ENCODE measurements around the gene TEAD3.

TEAD3 gene

DNA sequence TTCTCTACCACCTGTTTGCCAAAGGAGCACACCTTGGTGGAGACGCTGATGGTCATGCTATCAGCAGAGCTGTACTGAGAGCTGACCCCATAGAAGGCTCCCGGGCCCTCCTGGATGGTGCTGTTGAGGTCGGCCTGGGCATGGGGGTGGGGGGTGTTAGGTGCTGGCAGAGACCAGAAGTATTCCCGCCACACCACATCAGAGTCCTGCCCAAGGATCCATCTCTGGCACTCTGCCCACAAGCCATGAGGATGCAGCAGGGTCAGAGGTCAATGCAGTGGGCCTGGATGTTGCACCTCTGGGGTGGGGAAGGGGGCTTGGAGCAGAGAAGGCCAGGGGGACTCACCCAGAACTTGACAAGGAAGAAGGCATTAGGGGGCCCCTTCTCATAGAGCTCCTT is 21.3 kb downstream of the TEAD3 start:
- no peak for DNase-seq (ENCODE audit: low read depth in 2 of 2)

DNA sequence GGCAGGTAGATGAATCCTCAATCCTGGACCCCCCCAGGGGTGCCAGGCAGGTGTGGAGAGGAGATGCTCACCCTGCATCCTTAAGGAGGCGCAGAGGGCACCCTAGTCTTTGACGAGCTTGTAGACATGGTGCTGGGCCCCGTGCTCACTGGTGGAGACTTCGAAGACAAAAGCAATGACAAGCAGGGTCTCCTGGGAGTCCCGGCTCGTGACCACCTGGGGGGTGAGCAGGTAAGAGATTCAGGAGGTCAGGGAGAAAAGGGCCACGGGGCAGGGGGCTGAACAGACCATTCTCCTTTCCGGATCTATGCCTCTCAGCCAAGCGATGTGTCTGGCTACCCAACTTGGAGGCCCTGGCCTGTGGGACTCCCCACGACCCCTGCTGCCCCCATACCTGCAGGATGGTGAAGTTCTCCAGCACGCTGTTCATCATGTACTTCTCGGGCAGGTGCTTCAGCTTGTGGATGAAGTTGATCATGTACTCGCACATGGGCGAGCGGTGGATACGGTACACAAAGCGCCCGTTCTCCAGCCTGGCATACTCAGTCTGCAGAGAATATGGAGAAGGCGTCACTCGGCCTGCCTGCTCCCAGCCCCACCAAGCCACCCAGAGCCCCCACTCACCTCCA is 21.8 kb downstream of the TEAD3 start:
- no peak for DNase-seq (ENCODE audit: low read depth in 2 of 2)

DNA sequence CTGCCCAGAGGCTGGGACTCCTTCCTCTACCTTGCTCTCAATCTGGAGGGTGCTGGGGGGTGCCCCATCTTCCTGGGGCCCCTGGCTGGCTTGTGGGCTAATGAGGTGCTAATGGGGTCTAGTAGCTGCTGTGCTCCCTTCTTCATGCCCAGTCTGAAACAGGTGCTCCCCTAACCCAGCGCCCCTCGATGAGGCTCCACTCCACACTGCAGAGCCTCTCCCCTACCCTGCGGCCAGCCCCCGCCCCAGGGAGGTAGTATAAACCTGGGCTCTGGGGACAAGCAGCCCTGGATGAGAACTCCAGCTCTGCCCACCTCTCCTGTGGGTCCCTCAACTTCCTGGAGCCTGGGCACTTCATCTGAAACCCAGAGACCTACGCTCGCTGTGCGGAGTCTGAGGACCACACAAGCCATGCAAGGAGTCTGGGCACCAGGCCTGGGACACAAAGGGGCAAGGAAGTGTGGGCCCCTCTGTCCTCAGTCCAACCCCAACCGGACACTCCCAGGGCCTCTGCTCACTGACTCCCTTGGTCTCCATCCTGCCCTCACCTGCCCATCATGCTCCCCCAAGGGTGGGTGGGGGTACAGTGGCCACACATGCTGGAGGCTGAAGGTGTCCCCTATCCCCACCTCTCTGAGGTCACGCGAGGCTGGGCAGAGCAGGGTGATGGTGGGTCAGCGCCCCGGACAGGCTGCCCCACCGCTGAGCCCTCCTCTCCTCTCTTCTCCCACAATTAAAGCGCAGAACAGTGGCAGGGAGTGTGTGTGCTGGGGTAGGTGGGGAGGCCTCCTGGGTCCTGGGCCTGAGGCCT is 22.5 kb downstream of the TEAD3 start:
- DNase-seq (ENCODE audit: low read depth in 2 of 2): no peak

DNA sequence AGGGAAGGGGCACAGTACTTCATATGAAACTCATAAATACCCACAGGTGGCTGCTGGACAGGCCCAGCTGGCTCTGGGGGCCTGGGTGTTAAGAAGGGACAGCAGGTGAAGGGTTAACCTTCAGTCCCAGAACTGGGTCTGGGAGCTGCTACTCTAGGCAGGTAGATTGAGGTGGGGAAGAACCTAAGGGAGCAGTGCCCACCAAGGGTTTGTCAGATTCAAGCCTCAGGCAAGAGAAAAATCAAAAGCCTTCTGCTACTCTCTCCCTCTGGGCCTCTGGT is 23.1 kb downstream of the TEAD3 start:
- no peak for DNase-seq (ENCODE audit: low read depth in 2 of 2)

DNA sequence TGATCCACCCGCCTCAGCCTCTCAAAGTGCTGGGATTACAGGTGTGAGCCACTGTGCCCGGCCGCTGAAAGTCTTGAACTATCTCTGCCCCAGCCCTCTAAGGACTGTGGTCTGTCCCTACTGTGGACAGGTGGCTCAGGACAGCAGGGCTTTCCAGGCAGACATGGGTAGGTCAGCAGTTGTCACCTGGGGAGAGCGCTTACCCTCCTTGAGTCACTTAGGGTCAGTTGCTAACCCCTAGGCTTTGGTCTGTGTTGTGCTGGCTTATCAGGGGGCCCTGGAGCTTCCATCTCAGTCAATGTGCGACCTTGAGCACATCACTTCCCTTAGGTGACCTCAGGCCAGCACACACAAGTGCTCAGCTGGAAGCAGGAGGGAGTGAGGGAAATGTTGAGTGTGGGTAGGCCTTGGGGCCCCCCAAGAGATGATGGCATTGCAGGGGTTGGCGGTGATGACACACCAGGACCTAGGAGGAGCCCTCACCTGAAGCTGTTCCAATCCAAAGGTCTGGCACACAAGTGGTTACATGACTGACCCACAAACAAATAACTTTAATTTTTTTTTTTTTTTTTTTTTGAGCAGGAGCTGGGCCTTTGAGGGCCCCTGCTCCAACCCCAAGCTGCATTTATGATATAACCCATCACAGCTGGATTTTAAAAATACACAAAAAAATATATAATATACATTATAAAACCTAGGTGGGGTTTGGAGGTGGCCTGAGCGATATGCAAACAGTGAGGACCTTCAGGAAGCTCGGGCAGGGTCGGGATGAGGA is 23.6 kb downstream of the TEAD3 start:
- DNase-seq (ENCODE audit: low read depth in 2 of 2): no peak

DNA sequence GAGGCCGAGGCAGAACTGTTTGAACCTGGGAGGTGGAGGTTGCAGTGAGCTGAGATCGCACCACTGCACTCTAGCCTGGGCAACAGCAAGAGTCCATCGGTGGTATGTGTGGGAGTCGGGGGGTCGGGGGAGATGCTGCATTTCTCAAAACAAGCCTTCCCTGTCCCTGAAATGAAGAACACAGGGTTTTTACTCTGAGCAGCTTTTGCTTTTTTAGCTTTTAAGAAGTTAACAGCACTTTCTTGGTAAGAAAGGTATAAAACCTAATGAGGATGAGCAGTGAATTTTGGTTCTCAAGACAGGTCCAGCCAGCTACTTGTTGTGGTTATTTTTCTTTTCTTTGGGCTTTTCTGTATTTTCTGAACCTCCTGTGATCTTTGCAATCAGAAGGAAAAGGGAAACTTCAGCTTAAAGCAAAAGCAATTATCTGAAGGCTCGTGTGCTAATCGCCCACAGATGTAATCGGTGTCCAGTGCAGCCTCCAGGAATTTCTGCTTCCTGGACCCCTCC is 25.0 kb downstream of the TEAD3 start:
- DNase-seq (ENCODE audit: low read depth in 2 of 2): no peak

DNA sequence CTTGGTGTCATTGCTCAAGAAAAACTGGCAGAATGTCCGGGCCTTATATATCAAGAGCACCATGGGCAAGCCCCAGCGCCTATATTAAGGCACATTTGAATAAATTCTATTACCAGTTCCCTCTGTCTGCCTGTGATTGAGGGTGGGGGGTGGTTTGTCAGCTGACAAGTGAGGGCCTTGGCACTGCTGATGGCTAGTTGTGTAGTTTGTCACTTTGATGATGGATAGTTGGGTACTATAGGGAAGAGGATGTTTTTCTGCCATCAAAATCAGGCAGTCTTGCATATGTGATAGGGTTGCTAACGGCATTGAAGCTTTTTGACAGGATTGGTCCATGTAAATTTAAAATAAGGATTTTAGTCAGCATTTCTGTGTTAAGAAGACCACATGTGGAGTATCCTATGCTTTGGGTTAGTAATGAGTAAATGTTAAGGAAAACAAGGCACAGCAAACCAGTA is 26.2 kb downstream of the TEAD3 start:
- DNase-seq (ENCODE audit: low read depth in 2 of 2): no peak

DNA sequence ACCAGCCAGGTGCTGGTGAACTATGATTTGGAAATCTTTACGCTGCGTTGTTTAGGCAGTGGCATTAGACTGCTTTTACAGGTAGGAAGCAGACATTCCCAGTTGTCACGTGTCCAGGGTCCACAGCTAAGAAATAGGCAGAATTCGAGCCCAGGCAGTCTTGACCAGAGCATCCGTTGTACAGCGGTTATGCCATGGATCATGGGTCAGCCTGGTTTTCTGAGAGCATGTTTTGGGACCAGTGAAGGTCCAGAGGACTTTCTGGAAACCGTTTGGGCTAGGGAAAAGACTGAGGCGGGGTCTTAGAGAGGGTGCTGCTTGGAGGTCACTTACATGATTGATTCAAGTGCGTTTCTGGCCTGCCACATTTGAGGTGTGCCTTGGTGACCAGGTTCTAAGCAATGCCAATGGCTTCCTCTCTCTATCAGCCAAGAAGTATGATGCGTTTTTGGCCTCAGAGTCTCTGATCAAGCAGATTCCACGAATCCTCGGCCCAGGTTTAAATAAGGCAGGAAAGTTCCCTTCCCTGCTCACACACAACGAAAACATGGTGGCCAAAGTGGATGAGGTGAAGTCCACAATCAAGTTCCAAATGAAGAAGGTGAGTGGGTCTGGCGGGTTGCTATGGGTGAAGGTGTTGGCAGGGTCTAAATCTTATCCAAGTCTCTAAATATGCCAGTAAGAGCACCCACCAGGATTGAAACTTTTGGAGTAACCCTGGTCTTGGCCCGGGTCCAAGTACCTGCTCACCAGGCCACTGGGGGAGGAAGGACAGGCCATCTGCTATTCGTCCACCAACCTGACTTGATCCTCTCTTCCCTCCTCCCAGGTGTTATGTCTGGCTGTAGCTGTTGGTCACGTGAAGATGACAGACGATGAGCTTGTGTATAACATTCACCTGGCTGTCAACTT is 26.9 kb downstream of the TEAD3 start:
- DNase-seq (ENCODE audit: low read depth in 2 of 2): no peak

DNA sequence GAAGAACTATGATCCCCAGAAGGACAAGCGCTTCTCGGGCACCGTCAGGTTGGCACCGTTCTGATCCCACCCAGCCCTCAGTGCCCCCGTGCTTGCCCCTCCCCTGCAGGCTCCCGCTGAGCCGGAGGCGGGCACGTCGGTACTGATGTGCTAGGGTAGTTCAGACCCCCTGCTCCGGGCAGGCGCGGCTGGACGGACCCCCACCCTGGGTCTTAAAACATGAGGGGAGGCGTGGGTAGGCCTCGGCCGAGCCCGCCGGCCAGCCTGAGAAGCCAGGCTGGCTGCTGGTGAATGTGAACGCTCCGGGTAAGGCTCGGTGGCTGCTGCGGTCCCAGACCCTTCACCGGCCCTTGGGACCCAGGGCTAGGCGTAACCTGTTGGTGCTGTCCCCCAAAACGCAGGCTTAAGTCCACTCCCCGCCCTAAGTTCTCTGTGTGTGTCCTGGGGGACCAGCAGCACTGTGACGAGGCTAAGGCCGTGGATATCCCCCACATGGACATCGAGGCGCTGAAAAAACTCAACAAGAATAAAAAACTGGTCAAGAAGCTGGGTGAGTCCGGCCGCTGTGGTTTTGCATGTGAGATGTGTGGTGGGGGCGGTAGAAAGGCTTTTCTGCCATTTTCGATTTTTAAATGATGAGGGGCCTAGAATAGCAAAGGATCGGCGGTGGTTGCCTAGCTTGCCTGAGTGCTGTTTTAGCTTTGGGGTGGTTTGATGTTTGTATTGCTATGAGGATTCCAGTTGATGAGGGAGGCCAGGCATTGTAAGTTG is 27.7 kb downstream of the TEAD3 start:
- DNase-seq (ENCODE audit: low read depth in 2 of 2): no peak

DNA sequence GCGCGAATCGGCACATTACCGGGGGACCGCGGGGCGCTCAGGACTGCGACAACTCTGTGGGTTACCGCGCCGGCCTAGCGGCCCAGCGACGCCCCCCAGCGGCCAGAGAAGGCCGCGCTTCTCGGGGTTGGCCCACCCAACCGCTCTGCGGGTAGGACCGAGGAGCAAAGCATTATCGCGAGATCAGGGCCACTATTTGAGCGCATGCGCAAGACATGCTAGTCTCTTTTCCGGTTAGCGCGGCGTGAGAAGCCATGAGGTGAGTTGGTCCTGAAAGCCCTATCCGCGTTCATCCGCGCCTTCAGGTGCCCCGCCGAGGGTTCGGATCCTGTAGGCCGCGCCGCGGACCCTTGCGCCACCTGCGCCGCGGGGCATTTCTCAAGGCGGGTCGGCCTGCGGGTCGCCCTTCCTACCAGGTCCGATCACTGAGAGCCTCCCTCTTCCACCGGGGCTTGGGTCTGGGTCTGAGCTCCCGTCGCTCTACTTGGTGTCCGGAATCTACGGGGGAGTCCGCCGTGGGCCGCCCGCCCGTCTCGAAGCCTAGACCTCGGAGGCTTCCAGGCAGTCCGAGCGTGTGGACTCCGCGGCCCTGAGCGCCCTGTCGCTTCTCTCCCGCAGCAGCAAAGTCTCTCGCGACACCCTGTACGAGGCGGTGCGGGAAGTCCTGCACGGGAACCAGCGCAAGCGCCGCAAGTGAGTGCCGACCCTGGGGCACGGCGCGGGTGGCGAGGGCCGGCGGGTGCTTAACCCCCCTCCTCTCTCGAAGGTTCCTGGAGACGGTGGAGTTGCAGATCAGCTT is 28.5 kb downstream of the TEAD3 start, which contains the start of gene RPL10A:
Gene RPL10A (plus strand): TSS at position 221 of the 799 bp plus-strand sequence. CDS start 34 bp downstream, at position 255.
- peak; percentile 93 to 95 for DNase-seq (ENCODE audit: low read depth in 2 of 2)

DNA sequence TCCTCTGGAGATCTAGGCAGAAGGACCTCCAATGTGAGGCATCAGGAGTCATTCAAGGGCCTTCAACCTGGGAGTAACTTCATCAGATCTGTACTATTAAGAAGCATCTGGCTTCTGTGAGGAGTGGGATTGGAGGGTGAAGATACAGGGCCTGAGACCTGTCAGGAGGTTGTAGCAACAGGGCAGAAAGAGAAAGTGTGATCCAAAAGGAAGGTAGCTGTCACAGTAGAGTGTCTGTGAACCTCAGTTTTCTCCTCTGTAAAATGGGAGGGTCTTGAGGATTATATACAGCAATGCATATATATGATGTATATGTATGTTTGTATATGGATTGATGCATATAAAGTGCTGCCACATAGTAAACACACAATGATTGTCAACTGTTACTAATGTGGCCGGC is 31.2 kb downstream of the TEAD3 start:
- DNase-seq (ENCODE audit: low read depth in 2 of 2): no peak

DNA sequence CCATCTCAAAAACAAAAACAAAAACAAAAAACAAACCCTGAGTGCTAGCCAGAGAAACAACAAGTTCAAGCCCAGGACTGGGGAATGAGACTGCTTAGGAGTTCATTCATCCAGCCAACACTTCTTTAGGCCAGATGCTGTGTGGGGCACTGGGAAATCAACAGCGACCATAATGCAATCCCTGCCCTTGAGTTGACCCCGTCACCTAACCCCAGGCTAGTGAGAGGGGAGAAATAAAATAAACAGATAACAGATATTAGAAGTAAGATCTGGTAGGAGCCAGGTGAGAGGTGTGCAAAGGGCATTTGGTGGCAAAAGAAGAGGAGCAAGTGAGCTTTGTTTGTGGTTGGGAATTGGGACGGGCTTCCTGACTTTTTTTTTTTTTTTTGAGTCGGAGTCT is 33.6 kb downstream of the TEAD3 start:
- no peak for DNase-seq (ENCODE audit: low read depth in 2 of 2)

DNA sequence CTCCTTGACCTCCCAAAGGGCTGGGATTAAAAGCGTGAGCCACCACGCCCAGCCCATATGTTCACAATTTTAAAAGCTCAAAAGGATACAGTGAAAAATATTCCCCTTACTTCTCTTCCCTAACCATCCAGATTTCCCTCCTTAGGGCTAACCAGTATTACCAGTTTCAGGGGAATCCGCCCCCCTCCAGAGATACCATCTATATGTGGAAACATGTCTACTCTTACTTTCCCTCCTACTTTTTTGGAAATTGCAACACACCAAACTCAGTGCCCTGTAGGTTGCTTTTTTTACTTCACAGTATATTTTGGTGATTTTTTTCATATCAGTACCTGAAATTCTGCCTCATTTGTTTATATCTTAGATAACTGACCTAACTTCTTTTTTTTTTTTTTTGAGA is 35.6 kb downstream of the TEAD3 start:
- no peak for DNase-seq (ENCODE audit: low read depth in 2 of 2)

DNA sequence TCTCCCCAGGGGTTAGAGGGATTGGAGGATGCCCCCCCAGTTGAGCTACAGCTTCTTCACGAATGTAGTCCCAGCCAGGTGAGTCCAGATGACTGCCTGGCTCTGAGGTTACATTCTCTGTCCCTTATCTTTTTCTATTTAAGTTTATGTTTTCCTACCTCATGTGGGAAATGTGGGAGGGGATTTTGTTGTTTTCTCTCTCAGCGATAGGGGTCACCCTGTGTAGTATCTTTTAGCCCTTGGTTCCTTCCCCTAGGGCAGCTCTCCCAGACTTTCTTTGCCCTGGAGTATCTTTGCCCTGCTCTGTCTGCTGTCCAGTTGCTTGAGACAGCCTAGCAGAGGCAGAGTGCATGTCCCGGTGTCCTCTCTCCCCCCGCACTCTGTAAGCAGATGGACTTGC is 39.0 kb downstream of the TEAD3 start:
- no peak for DNase-seq (ENCODE audit: low read depth in 2 of 2)

DNA sequence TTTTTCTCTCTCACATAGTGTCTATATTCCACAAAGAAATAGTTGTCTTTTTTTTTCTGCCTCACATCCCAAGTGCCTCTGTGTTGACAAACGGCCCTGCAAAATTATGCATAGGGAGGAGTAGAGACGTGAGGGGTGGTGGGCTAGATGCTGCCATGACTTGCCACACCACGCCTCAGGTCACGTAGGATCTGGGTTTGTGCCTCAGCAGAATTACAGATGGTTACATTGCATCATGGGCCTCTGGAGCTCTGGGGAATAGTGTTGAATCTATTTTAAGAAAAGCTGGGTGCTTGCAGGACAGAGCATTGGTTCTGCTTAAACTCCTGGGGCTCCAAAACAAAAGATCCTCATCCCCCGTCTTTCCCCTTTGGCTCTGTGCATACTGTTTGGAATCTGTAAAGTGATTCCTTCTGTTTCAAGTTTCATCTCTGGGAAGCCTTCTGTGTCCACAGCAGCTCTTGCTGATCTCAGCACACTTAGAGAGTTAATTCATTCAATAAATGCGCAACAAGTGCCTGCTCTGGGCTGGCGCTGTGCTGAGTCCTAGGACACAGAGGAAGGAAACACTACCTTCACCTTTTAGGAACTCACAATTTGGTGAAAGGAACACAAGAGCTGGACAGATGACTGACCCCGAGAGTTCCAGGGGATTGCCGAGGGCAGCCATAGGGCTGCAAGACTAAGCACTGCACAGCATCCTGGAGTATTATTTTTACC is 42.3 kb downstream of the TEAD3 start:
- DNase-seq (ENCODE audit: low read depth in 2 of 2): no peak

DNA sequence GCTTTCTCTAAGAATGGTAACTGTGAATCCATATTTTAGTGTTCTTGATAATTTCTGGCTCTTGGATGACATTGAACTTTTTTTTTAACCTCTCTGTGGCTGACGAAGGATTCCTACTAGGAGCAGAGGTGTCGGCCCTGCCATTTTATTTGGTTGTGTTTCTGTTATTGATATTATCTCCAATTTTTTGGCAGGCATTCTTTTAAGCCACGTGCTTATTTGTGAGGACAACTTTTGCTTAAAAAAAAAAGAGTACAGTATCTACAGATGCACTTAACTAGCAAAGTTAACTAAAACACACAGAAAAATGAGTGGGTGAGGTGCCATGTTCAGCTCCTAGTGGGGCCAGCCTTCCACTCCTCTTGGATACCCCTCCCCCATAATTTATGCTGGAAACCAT is 43.6 kb downstream of the TEAD3 start:
- no peak for DNase-seq (ENCODE audit: low read depth in 2 of 2)

DNA sequence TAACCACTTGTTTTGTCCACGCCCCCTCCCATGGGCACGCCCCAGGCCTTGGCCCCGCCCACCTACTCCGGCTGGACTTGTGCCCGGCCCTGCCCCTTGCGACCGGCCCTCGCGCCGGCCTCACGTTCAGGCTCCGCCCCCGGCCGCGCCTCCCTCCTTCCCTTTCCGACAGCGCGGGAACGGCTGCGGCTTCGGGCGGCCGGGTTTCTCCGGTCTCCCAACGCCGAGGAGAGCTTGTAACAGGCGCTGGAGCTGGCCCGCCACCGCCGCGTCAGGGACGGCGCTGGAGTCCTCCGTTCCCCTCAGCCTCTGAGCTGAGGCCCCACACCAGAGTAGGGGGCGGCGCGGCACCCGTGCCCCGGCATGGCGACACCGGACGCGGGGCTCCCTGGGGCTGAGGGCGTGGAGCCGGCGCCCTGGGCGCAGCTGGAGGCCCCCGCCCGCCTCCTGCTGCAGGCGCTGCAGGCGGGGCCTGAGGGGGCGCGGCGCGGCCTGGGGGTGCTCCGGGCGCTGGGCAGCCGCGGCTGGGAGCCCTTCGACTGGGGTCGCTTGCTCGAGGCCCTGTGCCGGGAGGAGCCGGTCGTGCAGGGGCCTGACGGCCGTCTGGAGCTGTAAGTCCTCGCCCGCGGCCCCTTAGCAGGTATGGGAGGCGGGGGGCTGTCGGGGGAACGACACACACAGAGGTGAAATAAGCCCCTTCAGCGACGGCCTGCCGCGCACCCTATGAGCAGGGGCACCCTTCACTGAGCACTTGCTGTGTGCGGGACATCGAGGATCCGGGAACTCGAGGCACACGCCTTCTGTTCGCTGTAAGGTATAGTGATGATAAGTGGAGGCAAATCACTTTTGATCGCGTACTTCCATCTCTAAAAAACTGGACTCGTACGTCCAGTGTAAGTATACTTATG is 44.4 kb downstream of the TEAD3 start, which contains the start of gene FANCE:
Gene FANCE (plus strand): TSS at position 156 of the 908 bp plus-strand sequence. CDS start 208 bp downstream, at position 364.
- peak; percentile 81 to 94 for DNase-seq (ENCODE audit: low read depth in 2 of 2)

Data from stimulated activated CD4-positive, alpha-beta T cell treated with anti-CD3 and anti-CD28 coated beads, Interleukin-15, amount 100 ng/mL, for 48 hours (primary cell).